Islet of Langerhans (tissue), 1 donor: ENCODE results near the gene TPTE.
"Not testable (repeated sequence)": the region's sequence is repeated elsewhere in the genome, so short reads cannot be mapped to it uniquely, and the experiment has no call there.

ENCODE experiments used
- FAIRE-seq: peaks from one replicate; lab custom pipeline; 2011; peaks lifted over from hg19 to GRCh38; lab: Jason Lieb, UNC

Gene TPTE

DNA sequence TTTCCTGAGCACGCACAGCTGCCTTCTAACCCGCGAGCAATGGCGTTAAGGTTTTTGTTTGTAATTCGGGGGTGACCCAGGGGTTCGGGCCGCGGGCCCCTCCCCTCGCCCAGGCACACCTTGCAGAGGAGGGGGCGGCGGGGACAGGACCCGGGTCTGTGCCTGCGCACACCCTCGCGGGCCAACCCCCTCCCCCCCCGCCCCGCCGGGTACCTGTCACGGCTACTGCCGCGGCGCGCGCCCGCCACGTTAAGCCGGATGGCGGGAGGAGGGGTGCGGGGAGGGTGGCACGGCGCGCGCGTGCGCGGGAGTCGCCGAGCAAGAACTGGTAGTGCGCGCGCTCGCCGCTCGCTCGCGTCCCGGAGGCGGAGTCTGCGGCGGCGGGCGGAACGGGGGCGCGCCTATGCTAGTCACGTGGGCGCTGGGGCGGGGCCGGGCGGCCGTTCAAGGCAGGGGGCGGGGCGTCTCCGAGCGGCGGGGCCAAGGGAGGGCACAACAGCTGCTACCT is at the start of gene TPTE:
TPTE (plus strand) TSS at position 493 of the 508 bp plus-strand sequence. CDS start 17,141 bp downstream, outside the sequence.
- no peak for FAIRE-seq

- FAIRE-seq: not testable (repeated sequence)
These were observed 49.4 kb upstream of the TPTE start for GRCh38 chr21:10471999-10472398.

DNA sequence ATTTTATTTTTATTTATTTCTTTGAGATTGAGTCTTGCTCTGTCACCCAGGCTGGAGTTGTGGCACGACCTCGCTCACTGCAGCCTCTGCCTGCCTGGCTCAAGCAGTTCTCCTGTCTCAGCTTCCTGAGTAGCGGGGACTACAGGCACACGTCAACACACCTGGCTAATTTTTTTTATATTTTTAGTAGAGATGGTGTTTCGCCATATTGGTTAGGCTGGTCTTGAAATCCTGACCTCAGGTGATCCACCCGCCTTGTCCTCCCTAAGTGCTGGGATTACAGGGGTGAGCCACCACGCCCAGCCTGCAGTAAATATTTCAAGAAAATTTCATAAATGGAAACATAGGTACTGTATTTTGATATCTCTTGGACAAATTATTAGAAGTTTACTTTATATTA is 43.6 kb upstream of the TPTE start:
- not testable (repeated sequence) for FAIRE-seq

- not testable (repeated sequence) for FAIRE-seq
These were observed 41.5 kb upstream of the TPTE start for GRCh38 chr21:10479875-10480274.

DNA sequence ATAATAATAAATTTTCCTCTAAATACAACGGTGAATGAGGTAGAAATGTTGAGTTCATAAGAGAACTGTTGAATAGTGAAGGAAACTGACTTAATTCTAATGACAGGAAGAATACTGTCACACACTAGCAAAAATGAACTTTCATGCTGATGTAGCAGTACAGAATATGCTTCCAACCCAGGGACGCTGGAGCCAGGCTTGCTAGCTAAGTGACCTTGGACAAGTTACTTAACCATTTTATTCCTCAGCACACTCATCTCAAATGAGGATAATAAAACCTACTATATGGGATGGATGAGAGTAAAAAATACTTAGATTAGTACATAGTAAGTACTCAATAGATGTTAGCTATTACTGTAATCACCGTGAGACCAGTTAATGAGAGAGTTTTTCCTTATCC is 36.5 kb upstream of the TPTE start:
- not testable (repeated sequence) for FAIRE-seq

DNA sequence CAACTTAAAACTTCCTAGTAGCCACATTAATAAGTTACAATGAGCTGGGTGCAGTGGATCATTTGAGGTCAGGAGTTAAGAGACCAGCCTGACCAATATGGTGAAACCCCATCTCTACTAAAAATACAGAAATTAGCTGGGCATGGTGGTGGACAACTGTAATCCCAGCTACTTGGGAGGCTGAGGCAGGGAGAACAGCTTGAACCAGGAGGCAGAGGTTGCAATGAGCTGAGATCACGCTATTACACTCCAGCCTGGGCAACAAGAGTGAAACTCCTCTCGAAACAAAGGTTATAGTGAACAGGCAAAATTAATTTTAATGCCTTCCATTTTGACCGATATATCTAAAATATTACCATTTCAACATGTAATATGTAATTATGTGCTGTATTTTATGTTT is 30.9 kb upstream of the TPTE start:
- FAIRE-seq: not testable (repeated sequence)

DNA sequence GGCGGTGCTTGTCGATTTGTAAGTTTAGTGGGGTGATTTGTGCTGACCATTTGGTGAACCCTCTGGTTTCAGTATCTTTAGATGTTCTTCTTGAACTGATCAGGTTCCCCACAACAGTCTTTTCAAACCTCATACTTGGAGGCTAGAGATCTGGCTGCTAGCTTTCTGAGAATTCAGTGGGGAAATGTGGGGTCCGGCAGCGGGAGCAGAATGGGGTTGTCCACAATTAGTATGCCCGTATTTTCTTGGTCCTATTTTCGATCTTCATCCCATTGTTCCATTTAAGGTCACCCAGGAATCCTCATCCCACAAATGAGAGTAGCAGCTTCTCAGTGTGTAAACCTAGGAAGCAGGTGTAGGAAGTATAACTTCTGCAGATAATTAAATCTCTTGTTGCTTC is 10.3 kb upstream of the TPTE start:
- no peak for FAIRE-seq

GRCh38 chr21:10516889-10517288 is 4.5 kb upstream of the TPTE start:
- FAIRE-seq: not testable (repeated sequence)

GRCh38 chr21:10517904-10518303 is 3.5 kb upstream of the TPTE start:
- not testable (repeated sequence) for FAIRE-seq

DNA sequence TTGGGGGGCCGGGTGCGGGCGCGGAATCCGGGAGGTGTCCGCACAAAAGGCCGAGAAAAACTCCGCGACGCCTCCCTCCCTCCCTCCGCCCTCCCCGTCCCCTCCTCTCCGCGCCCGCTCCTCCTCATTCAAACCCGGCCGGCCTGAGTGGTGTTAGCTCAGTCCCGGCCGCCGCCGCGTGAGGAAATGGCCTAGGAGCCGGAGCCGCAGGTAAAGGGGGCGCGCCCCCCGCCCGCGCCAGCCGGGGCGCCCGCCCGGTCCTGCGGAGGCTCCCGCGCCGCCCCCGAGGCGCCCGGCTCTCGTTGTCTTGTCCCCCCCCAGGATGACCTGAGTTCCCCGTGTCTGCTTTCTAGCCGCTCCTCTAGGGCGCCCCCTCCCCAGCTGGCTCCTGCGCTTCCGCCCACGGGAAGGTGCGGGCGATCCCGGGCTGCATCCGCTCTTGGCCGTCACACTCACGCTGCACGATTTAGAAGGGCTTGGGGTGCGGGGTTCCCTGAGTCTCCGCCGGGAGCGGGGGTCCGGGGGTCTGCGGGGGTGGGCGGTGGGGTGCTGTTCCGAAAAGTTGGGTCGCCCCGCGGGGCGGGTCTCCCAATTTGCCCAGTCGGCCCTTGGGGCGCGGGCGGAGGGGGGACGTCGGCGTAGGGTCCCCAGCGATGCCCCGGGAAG is 585 bp downstream of the TPTE start:
- not testable (repeated sequence) for FAIRE-seq

- FAIRE-seq: no peak
These were observed 18.6 kb downstream of the TPTE start for GRCh38 chr21:10539956-10540355.

DNA sequence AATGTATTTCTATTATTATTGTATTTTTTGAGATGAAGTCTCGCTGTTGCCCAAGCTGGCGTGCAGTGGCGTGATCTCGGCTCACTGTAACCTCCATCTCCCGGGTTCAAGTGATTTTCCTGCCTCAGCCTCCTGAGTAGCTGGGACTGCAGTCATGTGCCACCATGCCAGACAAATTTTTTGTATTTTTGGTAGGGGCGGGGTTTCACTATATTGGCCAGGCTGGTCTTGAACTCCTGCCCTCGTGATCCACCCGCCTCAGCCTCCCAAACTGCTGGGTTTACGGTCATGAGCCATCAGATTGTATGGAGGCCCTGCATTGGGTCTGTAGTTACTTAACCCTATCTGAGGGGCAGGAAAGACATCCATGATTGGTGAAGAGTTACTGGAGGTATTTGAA is 23.0 kb downstream of the TPTE start:
- not testable (repeated sequence) for FAIRE-seq

GRCh38 chr21:10547868-10548267 is 26.5 kb downstream of the TPTE start:
- not testable (repeated sequence) for FAIRE-seq

DNA sequence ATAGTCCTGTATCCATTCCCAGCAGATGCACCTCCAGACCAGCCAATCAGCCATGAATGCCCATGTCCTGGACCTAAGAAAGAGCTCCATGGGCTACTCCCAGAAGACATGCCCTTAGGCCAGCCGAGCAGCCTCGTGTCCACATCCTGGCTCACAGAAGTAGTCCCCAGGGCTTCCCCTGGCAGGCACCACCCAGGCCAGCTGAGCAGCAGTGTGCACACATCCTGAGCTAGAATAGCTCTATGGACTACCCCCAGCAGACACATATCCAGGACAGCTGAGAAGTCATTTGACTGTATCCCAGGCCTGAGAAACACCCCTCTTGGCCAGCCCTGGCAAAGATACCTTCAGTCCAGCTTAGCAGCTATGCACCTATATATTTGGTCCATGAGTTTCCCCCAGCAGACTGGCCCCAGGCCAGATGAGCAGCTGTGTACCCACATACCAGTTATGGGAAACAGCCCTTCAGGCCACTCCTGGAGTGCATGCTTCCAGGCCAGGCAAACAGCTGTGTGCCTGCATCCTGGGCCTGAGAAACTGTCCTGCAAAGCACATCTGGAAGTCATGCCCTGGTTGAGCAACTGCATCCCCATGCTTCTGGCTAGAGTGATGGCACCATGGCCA is 27.1 kb downstream of the TPTE start:
- FAIRE-seq: not testable (repeated sequence)

DNA sequence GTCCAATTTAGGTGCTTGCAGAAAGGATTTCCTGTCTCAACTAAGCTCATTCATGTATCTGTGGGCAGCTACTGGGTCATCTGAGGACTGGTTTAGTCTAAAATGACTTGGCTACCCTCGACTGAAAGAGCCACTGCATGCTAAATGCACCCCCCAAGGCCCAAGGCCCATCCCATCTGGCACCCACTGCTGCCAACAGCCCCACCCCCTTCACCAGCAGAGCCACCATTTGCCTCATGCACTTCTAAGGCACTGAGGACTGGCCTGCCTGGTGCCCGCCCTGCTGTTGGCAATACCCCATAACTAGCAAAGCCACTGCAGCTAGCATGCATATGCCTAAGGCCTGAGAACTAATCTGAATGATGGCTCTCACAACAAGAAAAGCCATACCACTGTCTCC is 49.4 kb downstream of the TPTE start:
- FAIRE-seq: not testable (repeated sequence)

- not testable (repeated sequence) for FAIRE-seq
These were observed 53.3 kb downstream of the TPTE start for GRCh38 chr21:10574531-10575310.

DNA sequence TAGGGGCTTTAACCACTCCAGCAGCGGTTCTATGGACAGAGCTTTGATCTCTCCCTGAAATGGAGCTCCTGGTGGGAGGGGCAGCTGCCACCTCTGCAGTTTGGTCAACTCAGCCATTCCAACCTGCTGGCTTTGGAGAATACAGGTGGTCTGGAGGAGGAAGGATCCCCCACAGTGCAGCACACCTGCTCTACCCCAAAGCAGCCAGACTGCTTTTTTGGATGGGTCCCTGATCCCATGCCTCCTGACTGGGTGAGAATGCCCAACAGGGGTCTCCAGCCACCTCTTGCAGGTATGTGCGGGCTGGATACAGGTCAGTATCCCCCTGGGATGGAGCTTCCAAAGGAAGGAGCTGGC is 53.9 kb downstream of the TPTE start:
- FAIRE-seq: no peak

DNA sequence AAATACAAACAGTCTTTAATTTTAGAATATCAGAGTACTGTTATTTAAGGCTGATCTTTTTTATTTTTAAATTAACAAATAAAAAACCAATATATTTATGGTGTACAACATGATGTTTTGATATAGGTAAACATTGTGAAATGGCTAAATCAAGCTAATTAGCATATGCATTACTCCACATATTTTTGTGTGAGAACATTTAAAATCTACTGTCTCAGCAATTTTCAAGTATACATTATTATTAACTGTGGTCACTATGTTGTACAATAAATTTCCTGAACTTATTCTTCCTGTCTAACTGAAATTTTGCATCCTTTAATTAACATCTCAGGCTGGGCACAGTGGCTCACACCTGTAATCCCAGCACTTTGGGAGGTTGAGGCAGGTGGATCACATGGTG is 57.5 kb downstream of the TPTE start:
- not testable (repeated sequence) for FAIRE-seq

DNA sequence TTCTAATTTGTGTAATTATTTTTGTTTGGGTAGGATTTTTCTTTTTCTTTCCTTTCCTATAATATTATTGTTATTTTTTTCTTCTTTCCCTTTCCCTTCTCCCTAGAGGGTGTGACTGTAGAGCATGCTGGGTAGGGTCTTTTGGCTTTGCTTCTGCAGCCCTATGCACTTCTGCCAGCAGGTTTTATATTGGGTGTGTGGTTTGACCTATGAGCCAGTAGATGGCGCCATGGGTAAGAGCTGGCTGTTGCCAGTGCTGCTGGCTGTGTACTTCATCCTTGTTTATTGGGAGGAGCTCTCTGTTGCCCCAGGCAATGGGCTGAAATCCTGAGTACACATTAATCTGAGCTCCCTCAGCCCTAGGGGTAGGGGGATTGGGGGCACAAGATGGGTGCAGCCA is 67.7 kb downstream of the TPTE start:
- FAIRE-seq: not testable (repeated sequence)

- not testable (repeated sequence) for FAIRE-seq
These were observed 85.7 kb downstream of the TPTE start for GRCh38 chr21:10607074-10607473.

- not testable (repeated sequence) for FAIRE-seq
These were observed 92.9 kb downstream of the TPTE start for GRCh38 chr21:10614285-10614684.

- FAIRE-seq: not testable (repeated sequence)
These were observed 94.7 kb downstream of the TPTE start for GRCh38 chr21:10616061-10616460.

- no peak for FAIRE-seq
These were observed 95.2 kb downstream of the TPTE start for GRCh38 chr21:10616535-10616934.
